ENCODE results near the gene SWSAP1. TPM values are rescaled to one million over a fixed set of nuclear protein-coding genes. Genes with fewer than 3 reads are reported as not detected.

The SWSAP1 gene
- total RNA-seq, 1 experiment from 2014 or later: 3.0 TPM

- TF ChIP-seq GTF2I (CRISPR knock-in tag; conservative IDR thresholded peaks at IDR 0.05) (no peak), HMGA2 (CRISPR knock-in tag; IDR thresholded peaks at IDR 0.05) (no peak), USF2 (CRISPR knock-in tag; IDR thresholded peaks at IDR 0.05) (no peak), ZBTB43 (CRISPR knock-in tag; IDR thresholded peaks at IDR 0.05) (no peak), FOXK1 (CRISPR knock-in tag; IDR thresholded peaks at IDR 0.05) (no peak)
These were observed 32.0 kb upstream of the SWSAP1 start (continued) for GRCh38 chr19:11342429-11342828.

GRCh38 chr19:11345122-11345803 is 29.2 kb upstream of the SWSAP1 start:
- Mint-ChIP-seq H3K27ac (peak overlapping the region; percentile 73), H3K36me3 (peaks cover 9% of the 10 kb centered on the region; the same call in 1 of the 2 replicates), H3K27me3 (ENCODE audit: low read depth) (peaks cover 15% of the 10 kb centered on the region; the same call in 1 of the 2 replicates), H3K4me1 (peaks cover 24% of the 10 kb centered on the region), H3K4me3 (peak overlapping the region; percentile 95), H3K9me3 (peaks cover 10% of the 10 kb centered on the region)
- ChIA-PET POLR2A (interaction anchor here (1.4 to 2.0 kb wide), 4 partner anchors 29 to 184 kb away, joined by 3 to 10 read pairs (median 6); partner anchors contain the start of genes ECSIT and SWSAP1), CTCF (interaction anchor here (0.8 to 3.0 kb wide), 10 partner anchors 16 to 107 kb away, joined by 3 to 37 read pairs (median 10); partner anchors contain the start of genes EPOR, PRKCSH and SWSAP1)
- TF ChIP-seq ZNF219 (CRISPR knock-in tag; IDR thresholded peaks at IDR 0.05; ENCODE audit: borderline replicate concordance): no peak
- TF ChIP-seq ZNF281 (CRISPR knock-in tag; IDR thresholded peaks at IDR 0.05): no peak
- no peak for TF ChIP-seq MXD4 (CRISPR knock-in tag; IDR thresholded peaks at IDR 0.05; ENCODE audit: borderline replicate concordance)
- no peak for TF ChIP-seq ZNF121 (CRISPR knock-in tag; IDR thresholded peaks at IDR 0.05)
- TF ChIP-seq CREM (CRISPR knock-in tag; IDR thresholded peaks at IDR 0.05): no peak
- no peak for TF ChIP-seq CBFB (CRISPR knock-in tag; IDR thresholded peaks at IDR 0.05; ENCODE audit: low read depth)
- TF ChIP-seq ZNF232 (CRISPR knock-in tag; IDR thresholded peaks at IDR 0.05): no peak
- TF ChIP-seq ERG (CRISPR knock-in tag; IDR thresholded peaks at IDR 0.05): no peak
- TF ChIP-seq TCF7 (CRISPR knock-in tag; IDR thresholded peaks at IDR 0.05; ENCODE audit: low read depth): no peak
- no peak for TF ChIP-seq ZNF425 (CRISPR knock-in tag; conservative IDR thresholded peaks at IDR 0.05)
- DNase-seq (ENCODE audit: low spot score): no peak
- ATAC-seq: no peak

Data from WTC11 (cell line).